H7 (cell line): ENCODE data around the gene GARIN6. TPM values are rescaled to one million over a fixed set of nuclear protein-coding genes. Genes with fewer than 3 reads are reported as not detected.

Experiments used
- DNase-seq: peaks from one replicate; pipeline ENCODE4 v3.0.0; 2012
- H3K27me3 ChIP-seq: 2 replicates; pipeline ENCODE4 v1.6.0; 2011; ENCODE audit warnings: mild to moderate bottlenecking, low read length; ENCODE audit not compliant: control insufficient read depth, insufficient read depth
- H3K36me3 ChIP-seq: replicated peaks from 2 replicates; pipeline ENCODE4 v1.5.1; 2011; ENCODE audit warnings: low read length; ENCODE audit not compliant: control insufficient read depth, insufficient read depth
- H3K4me3 ChIP-seq: 2 replicates; pipeline ENCODE4 v1.5.1; 2011; ENCODE audit warnings: low read depth, mild to moderate bottlenecking, control low read depth, low read length, moderate library complexity; ENCODE audit not compliant: insufficient read depth
- total RNA-seq: library from RNA; depleted of rRNA; stranded (reverse); fragments of >200 nt; shearing (Covaris generic); gene quantifications from 2 replicates; pipeline ENCODE4 v1.2.3, GENCODE V29; 2014

The GARIN6 gene
- total RNA-seq, 1 experiment from 2014 or later: not detected

GRCh38 chr12:99670635-99671034, 23.1 kb downstream of the GARIN6 start:
- no peak for DNase-seq
- Histone ChIP-seq H3K27me3 (no peaks in the 10 kb centered on the region), H3K4me3 (no peak overlapping the region), H3K36me3 (no peaks in the 10 kb centered on the region)

- no peak for DNase-seq
- Histone ChIP-seq H3K27me3 (no peaks in the 10 kb centered on the region), H3K4me3 (no peak overlapping the region), H3K36me3 (no peaks in the 10 kb centered on the region)
Observed at GRCh38 chr12:99680276-99680675, 32.7 kb downstream of the GARIN6 start.

DNA sequence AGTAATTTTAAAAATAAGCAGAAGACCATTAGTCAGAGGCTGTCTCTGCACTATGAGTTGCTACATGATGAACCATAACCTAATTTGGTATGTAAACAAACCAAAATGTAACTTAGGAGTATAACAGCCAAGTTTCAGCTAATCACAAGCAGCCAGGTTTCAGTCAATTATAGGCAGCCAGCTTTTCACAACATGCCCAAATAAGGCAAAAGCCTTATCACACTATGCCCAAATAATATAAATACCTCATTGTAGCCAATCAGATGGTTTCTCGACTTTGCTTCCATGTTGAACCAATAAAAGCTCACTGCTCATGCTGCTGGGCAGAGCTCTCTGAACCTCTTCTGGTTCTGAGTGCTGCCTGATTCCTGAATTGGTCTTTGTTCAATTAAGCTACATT, 38.6 kb downstream of the GARIN6 start:
- no peak for DNase-seq
- Histone ChIP-seq H3K36me3 (no peaks in the 10 kb centered on the region), H3K4me3 (no peak overlapping the region), H3K27me3 (no peaks in the 10 kb centered on the region)

DNA sequence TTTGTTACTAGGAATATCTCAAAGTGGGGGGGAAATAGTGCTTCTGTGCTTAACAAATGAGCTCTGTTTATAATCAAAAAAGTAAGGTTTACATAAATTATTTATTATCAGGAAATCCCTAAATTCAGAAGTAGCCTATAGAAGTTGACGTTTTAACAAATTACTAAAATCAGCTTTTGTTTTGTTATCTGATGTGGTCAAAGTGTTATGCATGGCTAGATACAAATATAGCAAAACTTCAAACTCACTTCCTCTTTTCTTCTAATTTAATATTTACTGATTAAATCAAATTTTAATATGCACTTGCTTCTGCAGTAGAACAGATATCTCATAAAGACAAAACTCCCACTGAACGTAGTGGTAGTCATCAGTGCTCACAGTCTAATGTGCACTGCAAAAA, 47.5 kb downstream of the GARIN6 start:
- Histone ChIP-seq H3K4me3 (no peak overlapping the region), H3K27me3 (no peaks in the 10 kb centered on the region), H3K36me3 (no peaks in the 10 kb centered on the region)
- no peak for DNase-seq
